ENCODE measurements around the gene RBM17. TPM values are rescaled to one million over a fixed set of nuclear protein-coding genes. Genes with fewer than 3 reads are reported as not detected.

RBM17 gene
- total and polyA plus RNA-seq, 2 of the 4 experiments (the other 2 are of a cell fraction): 24.6 to 56.7 TPM

- Histone ChIP-seq H2BK120ac (ENCODE audit: low read depth, low read length) (no peak overlapping the region), H3K9ac (ENCODE audit: low read depth, low read length) (peak overlapping the region; percentile 59), H2BK5ac (ENCODE audit: low read depth, low read length, poor library complexity, severe bottlenecking) (peak overlapping the region; percentile 39), H3K9me1 (ENCODE audit: insufficient read depth, low read length) (peaks cover 12% of the 10 kb centered on the region), H3K14ac (replicated peaks; ENCODE audit: low read depth, low read length) (peak overlapping the region; percentile 74), H3K18ac (ENCODE audit: low read depth, low read length) (no peak overlapping the region), H3K79me1 (ENCODE audit: low read depth in 1 of 2, low read length in 2 of 2) (peaks cover 33 to 83% of the 10 kb centered on the region in 2 experiments), H2AFZ (replicated peaks; ENCODE audit: low read length, poor library complexity) (peak overlapping the region; percentile 93), H3K27ac (ENCODE audit: insufficient read depth, low read length) (peak overlapping the region; percentile 53), H3K4ac (ENCODE audit: low read depth, low read length) (peak overlapping the region; percentile 85), H2BK20ac (ENCODE audit: low read depth, low read length) (no peak overlapping the region), H4K8ac (ENCODE audit: low read depth in 2 of 2, low read length in 2 of 2) (peak overlapping the region; percentile 78 to 90; a peak in 3 of 4 replicates), H3K23ac (ENCODE audit: low read depth, low read length) (peak overlapping the region; percentile 62; the same call in 1 of the 2 replicates), H4K91ac (ENCODE audit: insufficient read depth, low read depth, low read length) (no peak overlapping the region; the same call in 1 of the 2 replicates), H2BK15ac (ENCODE audit: low read depth, low read length) (no peak overlapping the region), H4K20me1 (ENCODE audit: insufficient read depth, low read length) (peaks cover 29% of the 10 kb centered on the region), H3K9me3 (ENCODE audit: control insufficient read depth, insufficient read depth, low read length) (no peaks in the 10 kb centered on the region), H4K5ac (ENCODE audit: low read depth, low read length) (peak overlapping the region; percentile 31), H3K56ac (ENCODE audit: extremely low read depth, insufficient read depth, low read length) (peak overlapping the region; percentile 61; the same call in 1 of the 2 replicates), H2AK5ac (ENCODE audit: low read depth, low read length) (peak overlapping the region; percentile 91), H3K36me3 (ENCODE audit: control insufficient read depth, insufficient read depth, low read length) (0 out of 2 replicates have a peak, but pooled peaks cover 5% of the 10 kb centered on the region), H3K4me2 (ENCODE audit: low read depth, low read length) (peak overlapping the region; percentile 86), H3K4me3 (ENCODE audit: insufficient read depth, low read depth, low read length) (peak overlapping the region; percentile 85), H3K4me1 (ENCODE audit: control insufficient read depth, insufficient read depth, low read length) (peaks cover 13% of the 10 kb centered on the region), H2AK9ac (replicated peaks; ENCODE audit: low read depth, low read length, poor library complexity) (peak overlapping the region; percentile 85), H3K27me3 (ENCODE audit: control insufficient read depth, insufficient read depth, low read length) (no peaks in the 10 kb centered on the region)
- dilution Hi-C loops (cut with HindIII; ENCODE audit: low sequenced_read_pairs, unreplicated experiment) (no loop called here), intact Hi-C loops (cut with micrococcal nuclease) (loop anchor here (5.0 to 10.0 kb wide), 2 partner anchors 38 to 210 kb away; partner anchors contain the start of gene PFKFB3), in situ Hi-C loops (cut with MboI; ENCODE audit: low sequenced_read_pairs) (no loop called here)
- 40% methylated on average over 4 of the region's 16 CpGs; no CpG with 5 or more reads in 1 of the 2 experiments for WGBS, 2 experiments (ENCODE audit: extremely low coverage in 2 of 2, insufficient read length in 1 of 2)
- no peak for ATAC-seq (ENCODE audit: low read depth)
- DNase-seq: no peak
- ChIA-PET POLR2A (ENCODE audit: unreplicated experiment) (interaction anchor here (0.5 kb wide), 1 partner anchor 13 kb away, joined by 3 read pairs; no protein-coding TSS in a partner anchor), CTCF (no interaction called here)
- no TSS peak for BruUV-seq (replicated peaks)
- TF ChIP-seq CTCF (conservative IDR thresholded peaks at IDR 0.05; ENCODE audit: low read depth, low read length) (no peak), CEBPB (IDR thresholded peaks at IDR 0.05; ENCODE audit: low read depth, low read length) (no peak), CHD1 (IDR thresholded peaks at IDR 0.05; ENCODE audit: low read depth, low read length) (no peak), RAD21 (IDR thresholded peaks at IDR 0.05; ENCODE audit: low read length) (no peak), RCOR1 (IDR thresholded peaks at IDR 0.05; ENCODE audit: insufficient replicate concordance, low read length) (no peak), USF2 (IDR thresholded peaks at IDR 0.05; ENCODE audit: low read depth, low read length) (no peak), FOS (IDR thresholded peaks at IDR 0.05; ENCODE audit: low read depth, low read length) (no peak), SMC3 (IDR thresholded peaks at IDR 0.05; ENCODE audit: low read depth, low read length) (no peak), MAFK (IDR thresholded peaks at IDR 0.05; ENCODE audit: low read depth, low read length) (no peak), BHLHE40 (IDR thresholded peaks at IDR 0.05; ENCODE audit: low read depth, low read length) (no peak), NFE2L2 (IDR thresholded peaks at IDR 0.05; ENCODE audit: low read depth, low read length) (no peak), MXI1 (IDR thresholded peaks at IDR 0.05; ENCODE audit: borderline replicate concordance, low read depth, low read length) (no peak), RFX5 (IDR thresholded peaks at IDR 0.05; ENCODE audit: low read depth, low read length) (no peak), MAZ (IDR thresholded peaks at IDR 0.05; ENCODE audit: borderline replicate concordance, low read depth, low read length) (no peak)
These were observed 75.6 kb downstream of the RBM17 start for GRCh38 chr10:6164271-6165095.

Measured in IMR-90 (cell line).